Vagina (tissue), 2 donors: Measurements from ENCODE around the gene APOOL.
A peak's percentile ranks its signal among the peaks of the same experiment; 100 is the strongest.

ENCODE experiments used
- CTCF ChIP-seq, 3 experiments: fragments of 450-650 bp in 2 of 3; fragments of 200-600 bp in 1 of 3; sonication (generic) in 1 of 3; IDR thresholded peaks; one replicate each; pipeline ENCODE4 v1.5.1; 2017 to 2019; ENCODE audit warnings: antibody characterized with exemption in 3 of 3, mild to moderate bottlenecking in 2 of 3, moderate library complexity in 2 of 3
- POLR2A ChIP-seq, 2 donors: fragments of 450-650 bp; IDR thresholded peaks; one replicate each; pipeline ENCODE4 v1.6.1; 2017; ENCODE audit warnings: antibody characterized with exemption in 2 of 2, mild to moderate bottlenecking in 2 of 2, moderate library complexity in 2 of 2
- POLR2AphosphoS5 ChIP-seq, 2 donors: sonication (generic); formaldehyde crosslinking; IDR thresholded peaks; one replicate each; pipeline ENCODE4 v1.9.0; 2017; ENCODE audit warnings: antibody characterized with exemption in 2 of 2, mild to moderate bottlenecking in 2 of 2, low read depth in 1 of 2; ENCODE audit not compliant: insufficient read depth in 1 of 2

- TF ChIP-seq POLR2A (IDR thresholded peaks at IDR 0.05) (no peak), CTCF (IDR thresholded peaks at IDR 0.05) (no peak), POLR2AphosphoS5 (IDR thresholded peaks at IDR 0.05; ENCODE audit: insufficient read depth in 1 of 2, low read depth in 1 of 2) (peak in 1 of 2 donors; percentile 38)
Observed at GRCh38 chrX:85003655-85004244, at the start of gene APOOL.
